Globus pallidus (tissue), 1 donor: ENCODE measurements around the gene SEMA6A.

Source experiments
- DNase-seq: peaks from one replicate; pipeline ENCODE4 v3.0.0-alpha.2; 2015; ENCODE audit warnings: low spot score

The SEMA6A gene

DNA sequence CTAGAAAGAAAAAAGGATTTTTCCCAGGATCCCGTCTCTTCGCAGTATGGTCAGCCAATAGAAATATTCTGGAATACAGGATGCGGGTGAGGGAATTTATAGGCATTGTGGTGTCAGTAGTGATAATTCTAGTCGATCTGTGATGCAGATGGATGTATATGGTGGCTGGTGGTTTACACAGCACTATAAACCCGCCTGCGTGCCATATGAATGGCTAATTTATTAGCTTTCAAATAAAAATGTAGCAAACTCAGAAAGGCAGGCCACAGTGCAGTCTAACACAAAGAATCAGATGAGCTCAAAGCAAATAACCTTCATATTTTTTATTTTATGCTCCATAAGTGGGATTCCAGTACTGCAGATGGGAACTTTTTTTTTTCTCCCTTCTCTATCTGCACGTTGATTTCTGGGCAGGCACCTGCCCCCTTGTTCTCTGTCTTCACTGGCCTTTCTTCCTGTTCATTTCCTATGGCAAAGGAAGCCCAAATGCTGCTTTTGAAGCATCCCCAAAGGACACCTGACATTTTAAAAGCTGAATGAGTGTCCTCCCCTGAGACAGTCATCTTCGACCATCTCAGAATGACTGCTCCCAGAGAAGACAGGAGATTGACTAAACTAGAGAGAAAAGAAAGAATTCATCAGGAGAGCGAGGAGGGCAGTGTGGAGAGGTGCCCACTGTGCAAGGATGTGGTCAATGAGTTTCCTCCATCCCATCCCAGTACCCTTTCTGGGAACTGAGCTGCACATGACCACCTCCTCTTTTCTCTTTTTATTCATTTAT lies 52.1 kb downstream of the SEMA6A start:
- no peak for DNase-seq

DNA sequence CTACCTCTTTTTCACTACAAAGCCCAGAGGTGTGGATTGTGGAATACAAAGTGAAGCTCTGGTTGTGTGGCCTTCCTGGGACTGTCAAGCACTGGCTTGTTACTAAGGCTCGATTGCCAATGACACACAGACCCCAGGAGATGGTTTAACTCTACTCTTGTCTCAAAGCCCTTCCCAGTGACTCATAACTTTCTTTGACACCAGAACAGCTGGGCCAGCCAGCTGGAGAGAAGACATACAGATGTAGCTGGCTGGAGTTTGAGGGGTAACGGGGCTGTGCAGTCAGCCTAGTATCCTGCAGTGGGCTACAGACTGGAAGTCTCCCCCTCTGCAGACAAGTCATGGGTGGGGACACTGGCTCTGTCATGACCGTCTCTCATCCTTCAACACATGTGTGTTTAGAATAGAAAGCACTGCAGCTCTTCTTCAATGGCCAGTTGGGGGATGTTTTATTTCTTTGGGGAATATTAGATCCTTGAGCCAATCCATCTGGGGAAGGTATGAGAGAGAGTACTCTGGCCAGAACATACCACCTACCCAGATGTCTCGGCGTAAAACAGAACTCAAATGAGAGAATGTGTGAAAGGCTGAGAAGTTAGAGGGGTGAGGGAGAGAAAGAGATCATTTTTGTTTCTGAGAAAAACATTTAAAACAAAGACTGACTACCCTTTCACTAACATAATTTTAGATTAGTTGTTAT lies 53.3 kb downstream of the SEMA6A start:
- no peak for DNase-seq

DNA sequence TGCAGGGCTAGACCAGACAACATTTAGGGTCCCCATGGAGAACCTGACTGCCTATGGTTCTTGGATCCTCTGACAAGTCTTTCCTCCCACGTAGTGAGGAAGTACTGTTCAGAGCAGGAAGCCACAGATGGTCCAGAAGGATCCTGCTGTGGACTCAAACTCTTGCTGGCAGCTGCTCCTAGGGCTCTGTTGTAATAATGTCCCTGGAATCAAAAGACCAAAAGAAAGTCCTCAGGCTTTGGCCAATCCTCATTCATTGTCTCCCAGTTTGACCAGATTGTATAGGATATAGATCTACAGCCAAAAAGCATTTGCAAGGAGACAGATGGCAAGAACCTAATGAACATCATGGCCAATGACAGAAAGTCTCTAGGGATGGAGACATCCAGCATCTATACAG lies 53.9 kb downstream of the SEMA6A start:
- no peak for DNase-seq

DNA sequence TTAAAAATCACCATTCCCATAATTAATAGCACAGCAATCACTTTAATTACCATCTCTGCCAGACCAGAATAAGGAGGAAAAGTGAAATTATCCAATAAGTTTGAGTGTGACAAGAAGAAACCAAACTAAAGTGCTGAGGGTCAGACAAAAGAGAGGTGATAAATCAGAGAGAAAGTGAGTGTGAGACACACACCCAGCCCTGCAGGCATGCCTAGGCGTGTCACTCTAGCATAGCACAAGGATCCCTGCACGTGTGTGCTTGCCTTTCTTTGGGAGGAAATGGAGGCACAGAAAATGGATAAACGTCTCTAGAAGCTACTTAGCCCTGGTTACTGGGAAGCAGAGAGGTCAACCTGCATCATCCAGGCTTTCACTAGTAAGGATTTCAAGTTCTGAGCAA lies 56.2 kb downstream of the SEMA6A start:
- no peak for DNase-seq

DNA sequence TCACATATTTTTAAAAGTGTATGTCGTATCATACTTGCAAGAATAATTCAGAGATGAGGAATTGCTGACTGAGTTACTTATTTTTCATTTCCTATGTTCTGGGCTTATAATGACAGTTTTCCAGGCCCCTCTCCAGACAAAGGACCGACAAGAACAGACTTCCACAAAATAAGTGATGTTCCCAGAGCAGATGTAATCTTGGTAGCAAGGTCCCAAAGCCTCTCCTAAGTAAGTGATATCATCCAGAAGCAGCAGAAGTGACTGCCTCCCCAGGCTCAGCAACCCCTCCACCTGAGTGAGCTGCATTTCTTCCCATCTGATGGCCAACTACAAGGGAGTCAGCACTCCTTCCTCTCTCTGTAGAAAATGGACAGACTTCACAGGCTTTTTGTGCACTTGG lies 57.1 kb downstream of the SEMA6A start:
- DNase-seq = no peak

DNA sequence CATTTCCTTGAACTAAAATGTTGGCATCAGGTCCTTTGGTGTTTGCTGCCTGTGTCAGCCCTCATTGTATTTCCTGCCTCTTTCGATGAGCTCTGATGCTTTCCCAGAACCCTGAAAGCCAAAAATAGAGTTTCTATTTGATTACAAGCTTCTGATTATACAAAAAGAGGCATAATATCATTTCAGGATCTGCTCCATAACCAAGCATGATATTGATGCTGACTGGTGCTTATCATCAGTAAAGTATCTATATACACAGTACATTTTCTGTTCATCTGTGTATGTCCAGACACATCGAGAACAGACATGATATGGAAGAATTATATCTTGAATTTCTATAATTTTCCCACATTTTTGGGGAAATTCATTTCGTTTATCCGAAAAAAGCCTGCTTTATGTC lies 58.6 kb downstream of the SEMA6A start:
- DNase-seq = no peak

DNA sequence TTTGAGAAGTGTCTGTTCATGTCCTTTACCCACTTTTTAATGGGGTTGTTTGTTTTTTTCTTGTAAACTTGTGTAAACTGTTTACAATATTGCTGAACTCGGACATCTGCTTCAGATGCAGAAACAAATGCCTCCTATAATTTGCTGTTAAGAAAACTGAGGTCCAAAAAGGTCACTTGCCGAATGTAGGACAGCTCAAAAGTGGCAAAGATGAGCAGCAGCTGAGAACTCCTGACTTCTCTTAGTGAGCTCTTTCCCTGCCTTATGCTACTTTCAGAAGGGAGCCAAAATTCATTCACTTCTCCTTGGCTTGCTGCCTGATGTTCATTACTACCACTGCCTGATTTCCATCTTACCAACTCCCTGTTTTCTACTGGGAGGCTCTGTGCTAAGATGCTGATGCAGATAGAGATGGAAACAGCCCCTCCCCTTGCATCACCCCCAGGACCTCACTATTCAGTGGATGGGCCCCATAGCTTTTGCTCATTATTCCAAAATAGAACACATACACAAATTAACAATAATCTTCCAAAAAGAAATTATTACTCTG lies 60.1 kb downstream of the SEMA6A start:
- no peak for DNase-seq

DNA sequence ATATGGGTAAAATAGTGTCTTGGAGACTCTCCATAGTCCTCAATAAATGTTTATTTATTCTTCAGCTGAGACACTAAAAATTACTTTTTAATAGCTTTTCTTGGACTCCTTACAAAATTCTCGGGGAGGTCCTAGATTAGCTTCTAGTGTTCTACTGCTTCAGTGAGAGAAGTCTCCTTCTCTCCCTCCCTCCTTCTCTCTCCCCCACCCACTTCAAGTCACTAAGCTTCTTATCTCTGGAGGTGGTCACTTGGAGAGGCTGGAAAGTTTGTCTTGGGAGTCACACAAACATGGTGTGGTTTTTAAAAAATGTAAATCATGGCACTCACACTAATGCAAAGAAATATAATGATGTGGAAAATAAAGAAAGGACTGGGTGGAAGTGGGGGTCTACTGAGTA lies 64.1 kb downstream of the SEMA6A start:
- DNase-seq = no peak

DNA sequence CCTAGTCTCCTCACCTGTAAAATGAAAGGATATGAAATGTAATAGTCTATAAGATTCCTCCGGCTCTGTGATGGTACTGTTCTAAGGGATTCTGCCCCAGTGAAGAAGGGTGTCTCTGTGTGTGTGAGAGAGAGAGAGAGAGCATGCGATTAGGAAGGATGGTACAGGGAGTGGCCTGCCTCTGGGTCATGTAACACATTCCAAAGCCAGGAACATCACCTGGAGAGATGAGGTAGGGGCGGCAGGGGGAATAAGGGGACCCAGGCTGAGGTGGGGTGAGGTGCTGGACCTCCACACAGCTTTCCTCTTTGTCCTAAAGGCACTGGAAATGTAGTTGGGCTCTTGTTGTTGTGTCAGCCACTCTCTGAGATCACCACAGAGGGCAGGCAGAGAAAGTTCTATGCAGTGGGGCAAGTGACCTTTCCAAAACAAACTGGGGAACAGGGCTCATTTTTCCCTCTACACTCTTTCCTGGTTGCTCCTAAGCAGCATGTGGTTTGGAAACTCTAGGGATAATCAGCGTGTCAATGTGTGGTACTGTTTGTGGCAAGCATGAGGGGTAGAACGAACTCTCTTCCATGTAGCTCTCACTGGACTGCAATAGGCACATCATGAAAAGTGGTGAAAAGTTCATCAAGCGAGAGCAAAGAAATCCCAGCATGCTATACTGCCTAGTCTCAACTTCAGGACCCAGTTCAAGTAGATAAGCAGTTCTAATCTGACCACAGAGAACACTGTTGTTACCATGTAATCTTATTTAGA lies 65.0 kb downstream of the SEMA6A start:
- no peak for DNase-seq

DNA sequence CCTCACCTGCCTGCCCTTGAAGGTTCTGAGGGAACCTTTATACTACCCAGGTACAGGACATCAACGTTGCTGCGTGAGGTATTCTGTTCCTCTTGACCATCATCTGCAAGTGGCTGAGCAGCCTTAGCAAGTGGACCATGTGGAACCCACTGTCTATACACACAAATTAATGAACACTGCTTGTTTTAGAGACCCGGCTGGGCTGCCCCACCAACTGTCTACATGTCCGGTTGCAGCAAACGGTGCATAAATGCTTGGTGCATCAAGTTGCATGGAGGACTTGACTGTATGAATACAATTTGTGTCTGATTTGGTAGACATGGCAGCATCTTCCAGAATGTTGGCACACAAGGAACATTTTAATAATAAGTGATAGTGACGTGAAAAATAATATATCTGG lies 65.8 kb downstream of the SEMA6A start:
- DNase-seq = no peak

DNA sequence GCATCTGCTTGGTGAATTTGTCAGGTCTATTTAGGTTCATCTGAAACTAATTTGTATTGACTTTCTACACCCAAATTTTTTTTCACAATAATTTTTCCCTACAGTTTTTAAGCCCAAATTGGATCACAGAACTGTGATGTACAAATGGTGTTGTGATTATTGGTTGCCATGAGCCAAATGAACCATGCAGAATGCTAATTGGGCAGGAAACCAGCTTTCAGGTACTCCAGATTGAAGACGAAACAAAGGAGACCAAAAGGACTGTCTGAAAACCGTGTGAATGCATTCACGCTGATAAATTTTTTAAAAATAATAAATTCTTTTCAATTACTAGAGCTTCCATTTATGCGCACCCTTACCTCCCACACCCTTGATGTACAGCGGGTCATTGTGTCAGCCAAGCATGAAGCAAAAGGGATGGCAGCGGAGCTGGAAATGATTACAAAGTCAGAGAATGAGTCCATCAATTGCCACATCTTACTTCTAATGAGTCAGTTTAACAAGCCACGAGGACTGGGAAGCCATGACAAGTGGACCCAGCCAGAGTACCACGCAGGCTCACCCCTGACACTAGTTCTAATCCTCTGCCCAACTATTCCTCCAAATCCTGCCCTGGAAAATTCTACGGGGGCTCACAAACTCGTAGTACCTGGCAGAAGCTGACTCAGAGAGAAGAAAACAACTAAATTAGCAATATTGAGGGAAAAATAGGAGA lies 66.5 kb downstream of the SEMA6A start:
- DNase-seq = no peak

DNA sequence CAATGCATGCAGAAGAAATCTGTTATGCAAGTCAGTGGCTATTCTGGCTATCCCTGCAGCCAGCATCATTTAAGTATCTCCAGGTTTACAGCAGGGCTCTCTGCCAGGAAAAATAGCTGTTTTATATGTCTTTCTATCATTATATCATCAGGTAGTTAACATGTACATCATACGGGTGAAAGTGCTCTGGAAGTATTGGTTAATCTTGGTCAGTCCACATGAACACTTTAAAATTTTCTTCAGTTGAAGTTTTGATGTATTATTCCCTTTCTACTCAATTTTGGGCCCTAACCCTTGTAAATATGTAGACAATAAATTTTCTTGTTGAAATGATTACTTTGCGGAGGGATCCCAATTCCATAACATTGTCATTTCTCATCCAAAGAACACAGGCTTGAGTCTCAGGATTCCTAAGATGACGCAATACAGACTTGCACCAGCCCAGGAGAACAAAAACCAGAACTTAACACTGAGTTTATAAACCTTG lies 67.5 kb downstream of the SEMA6A start:
- DNase-seq = no peak

DNA sequence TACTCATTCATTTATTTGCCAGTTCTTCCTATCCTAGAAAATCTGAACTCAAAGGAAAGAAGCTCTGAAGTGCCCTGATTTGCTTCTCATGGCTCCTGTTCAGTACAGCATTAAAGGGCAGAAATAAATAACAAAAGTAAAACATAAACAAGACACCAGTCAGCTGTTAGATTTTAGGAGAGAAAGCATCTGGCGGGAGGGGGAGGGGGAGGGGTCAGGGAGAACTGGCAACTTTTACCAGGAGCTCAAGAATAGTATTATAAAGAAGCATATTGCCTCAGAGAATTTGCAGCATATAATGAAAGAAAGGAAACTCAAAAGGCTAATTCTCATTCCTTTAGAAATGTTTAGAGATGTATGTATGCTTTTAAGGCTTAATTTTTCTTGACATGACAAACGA lies 68.1 kb downstream of the SEMA6A start:
- no peak for DNase-seq

DNA sequence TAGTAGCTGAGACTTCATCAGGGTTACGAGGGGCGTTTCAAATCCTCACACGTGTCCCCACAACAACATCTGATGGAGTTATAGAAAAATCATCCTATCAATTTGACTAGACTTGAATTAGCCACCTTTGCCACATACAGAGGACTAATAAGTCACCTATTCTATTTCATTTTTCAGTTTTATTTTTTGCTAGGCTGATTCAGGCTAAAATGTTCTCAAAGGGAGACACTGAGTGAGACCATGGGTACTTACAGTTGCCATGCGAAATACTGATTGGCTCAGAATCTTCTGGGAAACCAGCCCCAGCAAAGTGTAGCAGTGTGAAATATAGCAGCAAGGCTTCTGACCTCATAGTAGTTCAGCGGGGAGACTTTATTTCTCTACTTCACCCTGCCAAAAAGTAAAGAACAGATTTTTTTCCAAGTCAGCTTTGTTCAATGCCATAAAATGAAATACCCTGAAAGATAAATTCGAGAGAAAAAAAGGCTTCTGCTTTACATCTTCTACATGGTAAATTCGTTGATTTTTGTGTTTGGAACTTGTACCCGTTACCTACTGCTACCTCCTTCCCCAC lies 69.9 kb downstream of the SEMA6A start:
- no peak for DNase-seq

DNA sequence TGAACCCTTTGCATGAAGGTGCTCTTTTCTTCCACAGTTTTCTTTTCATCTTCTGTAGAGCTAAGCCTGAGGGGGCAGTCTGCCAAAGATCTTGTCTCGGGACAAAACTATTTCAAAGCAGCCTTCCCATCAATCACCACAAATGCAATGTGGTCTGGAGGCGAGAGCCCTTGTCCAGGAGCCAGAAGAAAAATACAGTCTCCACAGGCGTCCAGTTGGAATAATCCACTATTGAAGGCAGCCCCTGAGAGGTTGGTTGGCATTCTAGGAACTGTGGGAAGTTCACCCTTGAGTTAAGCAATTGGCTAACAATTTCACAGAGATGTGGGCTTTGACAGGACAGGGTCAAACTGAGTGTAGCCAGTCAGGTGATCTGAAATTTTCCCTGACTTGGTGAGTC lies 72.0 kb downstream of the SEMA6A start:
- no peak for DNase-seq

DNA sequence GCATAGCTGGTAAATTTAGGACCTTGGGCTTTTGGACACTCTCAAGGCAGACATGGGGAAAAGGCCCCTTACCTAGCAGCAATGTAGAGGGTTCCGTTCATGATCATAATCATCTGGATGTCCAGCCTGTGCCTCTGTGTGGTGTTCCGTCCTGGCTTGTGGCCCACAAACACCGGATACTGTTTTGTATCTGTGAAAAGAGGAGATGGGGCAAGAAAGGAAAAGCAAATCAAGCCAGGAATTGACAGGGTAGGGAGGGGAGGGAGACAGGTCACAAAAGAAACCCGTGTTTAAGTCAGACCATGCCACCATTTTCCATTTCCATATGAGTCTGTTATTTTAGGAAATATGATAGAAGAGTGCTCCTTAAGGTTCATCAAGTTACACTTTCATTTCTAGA lies 72.5 kb downstream of the SEMA6A start:
- no peak for DNase-seq

DNA sequence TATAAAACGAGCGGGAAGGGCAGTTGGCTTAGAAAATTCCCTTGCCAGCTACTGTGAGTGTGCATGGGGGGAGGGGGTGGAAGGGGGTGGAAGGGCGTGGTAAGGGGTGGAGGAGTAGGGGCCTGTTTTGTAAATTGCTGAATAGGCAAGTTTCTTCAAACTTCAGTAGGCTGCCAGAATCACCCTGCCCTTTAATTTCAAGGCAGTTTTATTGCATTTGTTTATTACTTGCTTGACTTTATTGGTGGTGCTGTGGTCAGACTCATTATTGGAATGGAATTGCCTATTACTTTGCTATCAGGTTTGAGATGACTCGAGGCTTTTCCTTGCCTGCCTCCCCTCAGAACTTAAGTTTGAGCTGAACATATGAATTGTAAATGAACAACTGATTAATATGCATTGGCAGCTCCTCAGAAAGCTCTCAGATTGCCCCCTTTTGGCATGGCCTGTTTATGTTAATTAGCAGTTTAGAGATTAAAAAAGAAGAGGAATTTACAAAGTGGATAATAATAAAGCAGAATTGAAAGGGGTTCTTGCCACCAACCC lies 76.0 kb downstream of the SEMA6A start:
- DNase-seq = no peak

DNA sequence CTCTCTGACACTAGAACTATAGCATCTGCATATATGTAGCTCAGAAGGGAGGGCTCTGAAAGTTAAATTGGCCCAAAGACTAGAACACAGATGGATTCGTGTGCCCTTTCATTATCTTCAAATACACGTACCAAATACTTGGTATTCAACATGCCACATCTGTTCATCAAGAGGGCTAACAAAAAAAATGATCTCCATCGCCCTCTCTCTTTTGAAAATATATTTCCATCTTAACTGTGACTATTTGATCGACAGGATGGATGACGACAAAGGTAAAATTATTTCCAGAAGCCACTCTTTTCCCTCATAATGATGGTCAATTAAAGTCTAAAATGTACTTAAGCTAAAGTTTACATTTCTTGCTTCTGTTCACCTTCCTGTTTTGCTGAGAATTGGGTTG lies 77.0 kb downstream of the SEMA6A start:
- DNase-seq = no peak

DNA sequence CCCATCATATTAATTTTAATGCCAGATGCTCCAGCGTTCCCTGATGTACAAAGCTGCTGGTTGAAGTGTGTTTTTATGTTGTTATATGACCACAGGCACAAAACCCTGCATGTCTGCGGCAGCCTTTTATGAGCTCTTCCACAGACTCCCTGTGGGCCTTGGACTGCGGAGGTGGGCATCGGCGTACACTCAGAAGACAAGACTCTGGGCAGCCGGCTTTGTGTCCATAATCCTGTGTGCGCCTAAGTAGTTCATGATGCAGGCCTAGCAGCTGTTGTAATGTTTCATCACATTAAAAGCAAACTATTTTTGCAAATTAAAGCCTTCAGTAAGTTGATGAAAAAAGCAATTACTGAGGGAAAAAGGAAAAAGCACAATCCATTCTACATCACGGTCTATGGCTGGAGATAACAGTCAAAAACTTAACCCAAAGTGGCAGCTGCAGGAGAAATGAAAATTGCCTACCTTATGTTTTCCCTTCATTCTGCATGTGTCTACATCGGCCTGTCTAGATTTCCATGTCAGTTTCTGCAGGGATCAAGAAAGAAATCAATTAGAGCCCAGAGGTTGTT lies 78.8 kb downstream of the SEMA6A start:
- DNase-seq = no peak

DNA sequence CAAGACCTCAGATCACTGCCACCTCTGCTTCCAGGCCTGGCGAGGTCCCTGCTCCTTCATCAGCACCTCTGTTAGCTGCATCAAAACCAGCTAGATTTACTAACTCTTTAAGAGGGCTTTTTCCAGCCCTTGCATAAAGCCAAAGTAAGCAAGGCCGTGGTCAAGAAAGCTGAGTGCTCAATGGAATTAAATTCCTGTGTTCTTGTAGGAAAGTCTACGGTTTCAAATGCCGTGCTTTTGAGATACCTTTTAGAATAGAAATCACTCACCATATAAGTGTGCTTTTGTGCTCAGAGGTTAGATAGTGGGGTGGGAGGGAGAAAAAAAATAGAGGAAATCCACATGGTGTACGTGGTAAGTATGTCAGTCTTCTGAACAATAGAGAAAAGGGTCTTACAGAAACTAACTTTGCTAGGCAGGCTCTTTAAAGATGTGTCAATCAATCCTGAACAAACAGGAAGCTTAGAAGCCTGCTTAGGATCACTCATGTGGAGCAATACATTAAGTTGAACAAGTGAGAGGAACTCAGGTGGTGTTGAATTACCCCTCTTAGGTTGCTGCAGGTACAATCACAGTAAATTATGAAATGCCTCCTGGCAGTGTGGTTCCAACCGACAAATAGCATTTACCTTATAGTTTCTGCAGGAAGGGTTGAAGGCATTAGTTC lies 79.7 kb downstream of the SEMA6A start:
- DNase-seq = no peak
